Brain microvascular endothelial cell (primary cell): ENCODE results near the gene AIFM1.

Source experiments
- DNase-seq: peaks from one replicate; pipeline ENCODE4 v3.0.0-alpha.2; 2020
- H3K27ac ChIP-seq: fragments of 250-450 bp; sonication (Bioruptor Pico); 2 replicates; pipeline ENCODE4 v1.5.1; 2020; ENCODE audit warnings: mild to moderate bottlenecking, moderate library complexity
- H3K27me3 ChIP-seq: fragments of 250-450 bp; sonication (Bioruptor Pico); replicated peaks from 2 replicates; pipeline ENCODE4 v1.5.1; 2020; ENCODE audit warnings: mild to moderate bottlenecking
- H3K36me3 ChIP-seq: fragments of 250-450 bp; sonication (Bioruptor Pico); replicated peaks from 2 replicates; pipeline ENCODE4 v1.5.1; 2020; ENCODE audit warnings: mild to moderate bottlenecking
- H3K4me3 ChIP-seq: 2 replicates; pipeline ENCODE4 v1.5.1; 2011; ENCODE audit warnings: low read depth, mild to moderate bottlenecking, control low read depth, low read length, moderate library complexity
- CTCF ChIP-seq: IDR thresholded peaks from 2 replicates; pipeline ENCODE4 v1.5.1; 2011; ENCODE audit warnings: low read depth, mild to moderate bottlenecking, moderate library complexity, low read length, control low read depth, inconsistent platforms; ENCODE audit errors: missing control alignments
- in situ Hi-C: cut with HindIII; loops from 2 replicates; pipeline ENCODE4 v1.10.0; 2017; ENCODE audit warnings: low sequenced_read_pairs, low pct_ligation_motif_present

Gene AIFM1

GRCh38 chrX:130179579-130180215, 14.1 kb upstream of the AIFM1 start:
- Histone ChIP-seq H3K4me3 (no peak overlapping the region), H3K27me3 (no peaks in the 10 kb centered on the region), H3K36me3 (no peaks in the 10 kb centered on the region), H3K27ac (no peak overlapping the region)
- in situ Hi-C loops: no loop called here
- peak; percentile 49 for DNase-seq
- TF ChIP-seq CTCF: no peak

- Histone ChIP-seq H3K4me3 (no peak overlapping the region), H3K36me3 (no peaks in the 10 kb centered on the region), H3K27me3 (no peaks in the 10 kb centered on the region), H3K27ac (no peak overlapping the region)
- in situ Hi-C loops: no loop called here
- no peak for DNase-seq
- TF ChIP-seq CTCF: no peak
These were observed 13.5 kb upstream of the AIFM1 start for GRCh38 chrX:130179170-130179569.

GRCh38 chrX:130176942-130177341, 11.3 kb upstream of the AIFM1 start:
- Histone ChIP-seq H3K4me3 (no peak overlapping the region), H3K27ac (no peak overlapping the region), H3K27me3 (no peaks in the 10 kb centered on the region), H3K36me3 (no peaks in the 10 kb centered on the region)
- DNase-seq: no peak
- in situ Hi-C loops: no loop called here
- TF ChIP-seq CTCF: no peak

- Histone ChIP-seq H3K36me3 (no peaks in the 10 kb centered on the region), H3K4me3 (no peak overlapping the region), H3K27ac (no peak overlapping the region), H3K27me3 (no peaks in the 10 kb centered on the region)
- DNase-seq: no peak
- no peak for TF ChIP-seq CTCF
- in situ Hi-C loops: no loop called here
These were observed 10.7 kb upstream of the AIFM1 start for GRCh38 chrX:130176354-130176776.

GRCh38 chrX:130174937-130175336, 9.3 kb upstream of the AIFM1 start:
- in situ Hi-C loops: no loop called here
- H3K27ac ChIP-seq: no peak overlapping the region

More at GRCh38 chrX:130174937-130175336, 9.3 kb upstream of the AIFM1 start:
- Histone ChIP-seq H3K27me3 (no peaks in the 10 kb centered on the region), H3K4me3 (no peak overlapping the region), H3K36me3 (no peaks in the 10 kb centered on the region)
- no peak for DNase-seq
- no peak for TF ChIP-seq CTCF
